LNCAP (cell line): ENCODE data around the gene CRTC1.

Source experiments
- CTCF ChIP-seq: fragments of 450-650 bp; IDR thresholded peaks from 2 replicates; pipeline ENCODE4 v1.5.1; 2017; ENCODE audit warnings: mild to moderate bottlenecking

The CRTC1 gene

GRCh38 chr19:18789422-18789869 lies 106.0 kb downstream of the CRTC1 start:
- no peak for TF ChIP-seq CTCF

GRCh38 chr19:18789883-18790565 lies 106.5 kb downstream of the CRTC1 start:
- no peak for TF ChIP-seq CTCF

GRCh38 chr19:18790566-18791314 lies 107.3 kb downstream of the CRTC1 start, which contains the start of gene COMP:
Gene COMP, minus strand, starts transcription at chr19:18791305. Its CDS starts 36 bp downstream, at chr19:18791269.
- no peak for TF ChIP-seq CTCF

- no peak for TF ChIP-seq CTCF
Observed at GRCh38 chr19:18791315-18791678, 107.8 kb downstream of the CRTC1 start.

GRCh38 chr19:18792661-18793060 lies 109.2 kb downstream of the CRTC1 start:
- no peak for TF ChIP-seq CTCF

GRCh38 chr19:18793144-18794028 lies 109.9 kb downstream of the CRTC1 start:
- TF ChIP-seq CTCF: no peak

GRCh38 chr19:18794029-18794313 lies 110.5 kb downstream of the CRTC1 start:
- no peak for TF ChIP-seq CTCF
